Vagina (tissue), 2 donors: ENCODE results near the gene TRAPPC5. TPM values are rescaled to one million over a fixed set of nuclear protein-coding genes. Genes with fewer than 3 reads are reported as not detected.

Source experiments
- DNase-seq, 2 donors: peaks; one replicate each; pipeline ENCODE4 v3.0.0-alpha.2; 2017; ENCODE audit errors: extremely low spot score in 2 of 2
- H3K27ac ChIP-seq: fragments of 200-600 bp; sonication (generic); one replicate; pipeline ENCODE4 v1.5.1; 2019
- H3K27me3 ChIP-seq: fragments of 200-600 bp; sonication (generic); one replicate; pipeline ENCODE4 v1.5.1; 2019
- H3K36me3 ChIP-seq, 2 donors: fragments of 200-600 bp; sonication (generic); one replicate each; pipeline ENCODE4 v1.5.1; 2017 to 2019
- H3K4me1 ChIP-seq: fragments of 200-600 bp; sonication (generic); one replicate; pipeline ENCODE4 v1.5.1; 2019
- H3K4me3 ChIP-seq, 2 donors: fragments of 200-600 bp; sonication (generic); 1 replicate in 1 of 2; 2 replicates in 1 of 2; pipeline ENCODE4 v1.5.1; 2016 to 2019
- H3K9me3 ChIP-seq: fragments of 200-600 bp; sonication (generic); one replicate; pipeline ENCODE4 v1.5.1; 2019
- POLR2A ChIP-seq, 2 donors: fragments of 450-650 bp; IDR thresholded peaks; one replicate each; pipeline ENCODE4 v1.6.1; 2017; ENCODE audit warnings: antibody characterized with exemption in 2 of 2, mild to moderate bottlenecking in 2 of 2, moderate library complexity in 2 of 2
- POLR2AphosphoS5 ChIP-seq, 2 donors: sonication (generic); formaldehyde crosslinking; IDR thresholded peaks; one replicate each; pipeline ENCODE4 v1.9.0; 2017; ENCODE audit warnings: antibody characterized with exemption in 2 of 2, mild to moderate bottlenecking in 2 of 2, low read depth in 1 of 2; ENCODE audit not compliant: insufficient read depth in 1 of 2
- intact Hi-C: fragments of 100-400 bp; cut with DNase I; formaldehyde crosslinking; loops from one replicate; pipeline ENCODE4 v1.15.1; 2023
- total RNA-seq: library from RNA; depleted of rRNA; stranded (reverse); fragments of >200 nt; gene quantifications from one replicate; pipeline ENCODE4 v1.2.3, GENCODE V29; 2016
- TF ChIP-seq, protein P1 (sequence below), 3 experiments: fragments of 450-650 bp in 2 of 3; fragments of 200-600 bp in 1 of 3; sonication (generic) in 1 of 3; IDR thresholded peaks; one replicate each; pipeline ENCODE4 v1.5.1; 2017 to 2019; ENCODE audit warnings: antibody characterized with exemption in 3 of 3, mild to moderate bottlenecking in 2 of 3, moderate library complexity in 2 of 3

The TRAPPC5 gene
- total RNA-seq, 1 donor from 2014 or later: 87.2 TPM

DNA sequence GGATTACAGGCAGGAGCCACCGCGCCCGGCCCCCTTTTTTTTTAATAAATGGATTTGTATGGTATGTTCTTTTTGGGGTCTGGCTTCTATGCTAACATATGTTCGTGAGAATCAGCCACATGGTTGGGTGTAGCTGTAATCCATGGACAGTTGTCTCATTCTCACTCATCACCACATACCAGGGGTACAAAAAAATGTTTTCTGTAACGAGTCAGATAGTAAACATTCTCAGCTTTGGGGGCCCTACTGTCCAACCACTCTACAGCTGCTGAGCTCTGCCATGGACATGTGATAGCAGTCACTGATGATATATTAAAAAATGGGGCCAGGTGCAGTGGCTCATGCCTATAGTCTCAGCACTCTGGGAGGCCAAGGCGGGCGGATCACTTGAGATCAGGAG, 16.9 kb upstream of the TRAPPC5 start:
- Histone ChIP-seq H3K27ac (no peak overlapping the region), H3K27me3 (no peaks in the 10 kb centered on the region), H3K4me3 (no peak overlapping the region), H3K9me3 (no peaks in the 10 kb centered on the region), H3K36me3 (no peaks in the 10 kb centered on the region), H3K4me1 (no peaks in the 10 kb centered on the region)
- intact Hi-C loops: no loop called here
- no peak for DNase-seq
- no peak for TF ChIP-seq POLR2AphosphoS5 (IDR thresholded peaks at IDR 0.05; ENCODE audit: insufficient read depth in 1 of 2, low read depth in 1 of 2)
- TF ChIP-seq, protein P1, sequence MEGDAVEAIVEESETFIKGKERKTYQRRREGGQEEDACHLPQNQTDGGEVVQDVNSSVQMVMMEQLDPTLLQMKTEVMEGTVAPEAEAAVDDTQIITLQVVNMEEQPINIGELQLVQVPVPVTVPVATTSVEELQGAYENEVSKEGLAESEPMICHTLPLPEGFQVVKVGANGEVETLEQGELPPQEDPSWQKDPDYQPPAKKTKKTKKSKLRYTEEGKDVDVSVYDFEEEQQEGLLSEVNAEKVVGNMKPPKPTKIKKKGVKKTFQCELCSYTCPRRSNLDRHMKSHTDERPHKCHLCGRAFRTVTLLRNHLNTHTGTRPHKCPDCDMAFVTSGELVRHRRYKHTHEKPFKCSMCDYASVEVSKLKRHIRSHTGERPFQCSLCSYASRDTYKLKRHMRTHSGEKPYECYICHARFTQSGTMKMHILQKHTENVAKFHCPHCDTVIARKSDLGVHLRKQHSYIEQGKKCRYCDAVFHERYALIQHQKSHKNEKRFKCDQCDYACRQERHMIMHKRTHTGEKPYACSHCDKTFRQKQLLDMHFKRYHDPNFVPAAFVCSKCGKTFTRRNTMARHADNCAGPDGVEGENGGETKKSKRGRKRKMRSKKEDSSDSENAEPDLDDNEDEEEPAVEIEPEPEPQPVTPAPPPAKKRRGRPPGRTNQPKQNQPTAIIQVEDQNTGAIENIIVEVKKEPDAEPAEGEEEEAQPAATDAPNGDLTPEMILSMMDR (IDR thresholded peaks at IDR 0.05): no peak
- TF ChIP-seq POLR2A (IDR thresholded peaks at IDR 0.05): no peak

DNA sequence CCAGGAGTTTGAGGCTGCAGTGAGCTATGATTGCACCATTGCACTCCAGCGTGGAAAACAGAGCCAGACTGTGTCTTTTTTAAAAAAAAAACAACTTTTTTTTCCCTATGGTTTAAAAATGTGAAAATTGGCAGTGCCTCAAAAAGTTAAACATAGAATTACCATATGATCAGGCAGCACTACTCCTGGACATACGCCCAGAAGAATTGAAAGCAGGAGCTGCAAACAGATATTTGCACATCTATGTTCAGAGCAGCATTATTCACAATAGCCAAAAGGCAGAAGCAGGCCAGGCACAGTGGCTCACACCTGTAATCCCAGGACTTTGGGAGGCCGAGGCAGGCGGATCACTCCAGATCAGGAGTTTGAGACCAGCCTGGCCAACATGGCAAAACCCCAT, 15.6 kb upstream of the TRAPPC5 start:
- Histone ChIP-seq H3K27me3 (no peaks in the 10 kb centered on the region), H3K9me3 (no peaks in the 10 kb centered on the region), H3K27ac (no peak overlapping the region), H3K36me3 (no peaks in the 10 kb centered on the region), H3K4me1 (no peaks in the 10 kb centered on the region), H3K4me3 (no peak overlapping the region)
- intact Hi-C loops: no loop called here
- TF ChIP-seq, protein P1 (IDR thresholded peaks at IDR 0.05): no peak
- no peak for TF ChIP-seq POLR2A (IDR thresholded peaks at IDR 0.05)
- no peak for TF ChIP-seq POLR2AphosphoS5 (IDR thresholded peaks at IDR 0.05; ENCODE audit: insufficient read depth in 1 of 2, low read depth in 1 of 2)
- DNase-seq: no peak

DNA sequence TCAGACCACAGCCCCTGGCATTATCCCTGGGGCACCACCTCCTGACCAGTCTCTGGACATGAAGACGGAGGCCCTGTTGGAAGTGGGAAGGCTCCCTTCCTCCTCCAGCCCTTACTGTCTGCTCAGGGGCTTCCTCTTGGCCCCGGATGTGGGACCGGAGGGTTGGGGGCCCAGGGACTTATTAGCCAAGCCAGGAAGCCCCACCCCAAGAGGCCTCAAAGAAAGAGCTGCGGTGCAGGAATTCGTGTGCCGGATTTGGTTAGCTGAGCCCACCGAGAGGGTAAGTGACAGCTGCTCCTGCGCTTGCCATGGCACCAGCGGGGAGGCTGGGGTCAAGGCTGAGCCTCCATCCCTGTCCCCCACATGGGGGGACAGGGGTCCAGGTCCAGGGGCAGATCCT, 11.8 kb upstream of the TRAPPC5 start, which contains the start of gene RETN:
Gene RETN, plus strand, starts transcription at position 208 of the 400 bp plus-strand sequence. CDS start 278 bp downstream, outside the sequence.
- Histone ChIP-seq H3K36me3 (no peaks in the 10 kb centered on the region), H3K27me3 (no peaks in the 10 kb centered on the region), H3K27ac (no peak within 1 kb of the TSS), H3K4me3 (no peak within 1 kb of the TSS), H3K9me3 (no peaks in the 10 kb centered on the region), H3K4me1 (no peaks in the 10 kb centered on the region)
- intact Hi-C loops: no loop called here
- DNase-seq: no peak
- TF ChIP-seq POLR2A (IDR thresholded peaks at IDR 0.05): no peak
- TF ChIP-seq, protein P1 (IDR thresholded peaks at IDR 0.05): no peak
- no peak for TF ChIP-seq POLR2AphosphoS5 (IDR thresholded peaks at IDR 0.05; ENCODE audit: insufficient read depth in 1 of 2, low read depth in 1 of 2)

DNA sequence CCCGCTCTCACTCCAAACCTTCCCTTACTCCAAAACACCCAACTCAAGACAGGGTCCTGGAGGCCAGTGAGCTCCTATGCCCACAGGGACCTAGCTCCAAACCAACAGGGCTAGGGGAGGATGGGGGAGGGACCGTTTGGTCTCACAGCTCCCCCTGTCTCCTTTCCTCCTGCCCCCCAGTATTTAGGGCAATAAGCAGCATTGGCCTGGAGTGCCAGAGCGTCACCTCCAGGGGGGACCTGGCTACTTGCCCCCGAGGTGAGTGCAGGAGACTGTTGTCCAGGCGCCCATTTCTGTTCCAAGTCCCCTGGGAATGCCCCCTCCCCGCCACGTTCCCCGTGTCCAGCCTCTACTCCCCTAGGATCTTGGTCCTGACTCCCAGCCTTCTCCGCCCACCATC, 11.0 kb upstream of the TRAPPC5 start:
- no peak overlapping the region for H3K4me3 ChIP-seq
- H3K36me3 ChIP-seq: no peaks in the 10 kb centered on the region
- no peak overlapping the region for H3K27ac ChIP-seq
- intact Hi-C loops: no loop called here
- no peaks in the 10 kb centered on the region for H3K9me3 ChIP-seq
- DNase-seq: no peak
- TF ChIP-seq POLR2A (IDR thresholded peaks at IDR 0.05) (no peak), POLR2AphosphoS5 (IDR thresholded peaks at IDR 0.05; ENCODE audit: insufficient read depth in 1 of 2, low read depth in 1 of 2) (no peak)
- TF ChIP-seq, protein P1 (IDR thresholded peaks at IDR 0.05): no peak
- H3K27me3 ChIP-seq: no peaks in the 10 kb centered on the region
- H3K4me1 ChIP-seq: no peaks in the 10 kb centered on the region

DNA sequence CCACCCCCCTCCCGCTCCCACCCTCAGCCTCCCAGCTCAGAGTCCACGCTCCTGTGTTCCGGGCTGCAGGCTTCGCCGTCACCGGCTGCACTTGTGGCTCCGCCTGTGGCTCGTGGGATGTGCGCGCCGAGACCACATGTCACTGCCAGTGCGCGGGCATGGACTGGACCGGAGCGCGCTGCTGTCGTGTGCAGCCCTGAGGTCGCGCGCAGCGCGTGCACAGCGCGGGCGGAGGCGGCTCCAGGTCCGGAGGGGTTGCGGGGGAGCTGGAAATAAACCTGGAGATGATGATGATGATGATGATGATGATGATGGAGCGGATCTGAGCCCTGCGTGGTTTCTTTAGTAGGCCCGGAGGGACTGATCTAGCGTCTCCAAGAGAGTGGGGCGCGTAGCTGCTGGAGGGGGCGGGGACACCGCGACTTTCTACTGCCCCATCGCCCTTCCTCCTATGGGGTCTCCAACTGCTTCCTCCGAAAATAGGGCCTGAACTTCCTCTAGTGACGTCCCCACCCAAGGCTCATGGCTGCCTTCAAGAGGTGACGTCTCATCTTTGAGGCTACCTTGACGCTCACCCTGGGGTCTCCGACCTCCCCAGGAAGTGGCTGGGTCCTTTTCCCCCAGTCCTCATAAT, 10.4 kb upstream of the TRAPPC5 start:
- Histone ChIP-seq H3K4me3 (no peak overlapping the region), H3K36me3 (no peaks in the 10 kb centered on the region), H3K4me1 (no peaks in the 10 kb centered on the region), H3K27ac (no peak overlapping the region), H3K9me3 (no peaks in the 10 kb centered on the region), H3K27me3 (no peaks in the 10 kb centered on the region)
- TF ChIP-seq, protein P1 (IDR thresholded peaks at IDR 0.05): no peak
- TF ChIP-seq POLR2AphosphoS5 (IDR thresholded peaks at IDR 0.05; ENCODE audit: insufficient read depth in 1 of 2, low read depth in 1 of 2): no peak
- TF ChIP-seq POLR2A (IDR thresholded peaks at IDR 0.05): no peak
- intact Hi-C loops: no loop called here
- DNase-seq: no peak
